Endothelial cell (in vitro differentiated cells): Measurements from ENCODE around the gene ANKS1B. TPM values are rescaled to one million over a fixed set of nuclear protein-coding genes. Genes with fewer than 3 reads are reported as not detected.

ENCODE experiments used
- DNase-seq: peaks from one replicate; pipeline ENCODE4 v3.0.0; 2021; ENCODE audit warnings: low spot score
- H3K27ac Mint-ChIP-seq: one replicate; pipeline ENCODE4 v1.8.0; 2021; ENCODE audit warnings: mixed read lengths, inconsistent platforms; ENCODE audit not compliant: unreplicated experiment
- H3K27me3 Mint-ChIP-seq: one replicate; pipeline ENCODE4 v1.8.0; 2021; ENCODE audit warnings: mild to moderate bottlenecking, moderate library complexity, mixed read lengths, inconsistent platforms; ENCODE audit not compliant: unreplicated experiment
- H3K36me3 Mint-ChIP-seq: one replicate; pipeline ENCODE4 v1.8.0; 2021; ENCODE audit warnings: mild to moderate bottlenecking, low read depth, mixed read lengths, inconsistent platforms; ENCODE audit not compliant: unreplicated experiment
- H3K4me1 Mint-ChIP-seq: one replicate; pipeline ENCODE4 v1.8.0; 2021; ENCODE audit warnings: mild to moderate bottlenecking, mixed read lengths, inconsistent platforms; ENCODE audit not compliant: unreplicated experiment
- H3K4me3 Mint-ChIP-seq: one replicate; pipeline ENCODE4 v1.8.0; 2021; ENCODE audit warnings: mild to moderate bottlenecking, mixed read lengths, inconsistent platforms; ENCODE audit not compliant: unreplicated experiment
- H3K9me3 Mint-ChIP-seq: one replicate; pipeline ENCODE4 v1.8.0; 2021; ENCODE audit warnings: mixed read lengths, inconsistent platforms; ENCODE audit not compliant: unreplicated experiment
- total RNA-seq: library from RNA; stranded (reverse); fragmentation: NEBNext Ultra II Directional; extraction: Animal tissue kit (Norgen Biotek cat#: 25700); gene quantifications from one replicate; pipeline ENCODE4 v1.2.1, GENCODE V29; 2021; ENCODE audit not compliant: unreplicated experiment
- TF ChIP-seq, protein P1 (sequence below): fragments of 200-600 bp; sonication (generic); IDR thresholded peaks from one replicate; pipeline ENCODE4 v1.5.0; 2021; ENCODE audit warnings: antibody characterized with exemption; ENCODE audit not compliant: unreplicated experiment

The ANKS1B gene
- total RNA-seq, 1 donor from 2014 or later = 2.6 TPM

DNA sequence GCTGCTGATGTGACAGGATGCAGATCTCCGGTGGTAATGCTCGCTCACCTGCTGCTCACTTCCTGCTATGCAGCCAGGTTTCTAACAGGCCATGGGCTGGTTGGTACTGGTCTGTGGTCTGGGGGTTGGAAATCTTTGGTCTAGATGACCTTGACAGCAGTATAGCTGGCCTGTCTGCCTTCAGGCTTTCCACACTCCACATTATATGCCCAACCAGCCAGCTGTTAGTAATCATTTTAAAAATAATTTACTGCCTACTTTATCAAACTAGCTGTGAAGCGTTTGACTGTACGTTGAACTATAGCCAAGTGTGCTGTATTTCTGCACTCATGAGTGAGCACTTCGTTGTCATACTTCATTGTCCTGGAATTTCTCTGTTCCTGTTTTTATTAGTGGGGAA lies 761.2 kb downstream of the ANKS1B start:
- no peaks in the 10 kb centered on the region for H3K36me3 Mint-ChIP-seq
- H3K9me3 Mint-ChIP-seq = no peaks in the 10 kb centered on the region
- TF ChIP-seq, protein P1, sequence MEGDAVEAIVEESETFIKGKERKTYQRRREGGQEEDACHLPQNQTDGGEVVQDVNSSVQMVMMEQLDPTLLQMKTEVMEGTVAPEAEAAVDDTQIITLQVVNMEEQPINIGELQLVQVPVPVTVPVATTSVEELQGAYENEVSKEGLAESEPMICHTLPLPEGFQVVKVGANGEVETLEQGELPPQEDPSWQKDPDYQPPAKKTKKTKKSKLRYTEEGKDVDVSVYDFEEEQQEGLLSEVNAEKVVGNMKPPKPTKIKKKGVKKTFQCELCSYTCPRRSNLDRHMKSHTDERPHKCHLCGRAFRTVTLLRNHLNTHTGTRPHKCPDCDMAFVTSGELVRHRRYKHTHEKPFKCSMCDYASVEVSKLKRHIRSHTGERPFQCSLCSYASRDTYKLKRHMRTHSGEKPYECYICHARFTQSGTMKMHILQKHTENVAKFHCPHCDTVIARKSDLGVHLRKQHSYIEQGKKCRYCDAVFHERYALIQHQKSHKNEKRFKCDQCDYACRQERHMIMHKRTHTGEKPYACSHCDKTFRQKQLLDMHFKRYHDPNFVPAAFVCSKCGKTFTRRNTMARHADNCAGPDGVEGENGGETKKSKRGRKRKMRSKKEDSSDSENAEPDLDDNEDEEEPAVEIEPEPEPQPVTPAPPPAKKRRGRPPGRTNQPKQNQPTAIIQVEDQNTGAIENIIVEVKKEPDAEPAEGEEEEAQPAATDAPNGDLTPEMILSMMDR = no peak
- H3K4me3 Mint-ChIP-seq = no peak overlapping the region
- H3K27ac Mint-ChIP-seq = no peak overlapping the region
- H3K4me1 Mint-ChIP-seq = no peaks in the 10 kb centered on the region
- no peak for DNase-seq
- no peaks in the 10 kb centered on the region for H3K27me3 Mint-ChIP-seq

DNA sequence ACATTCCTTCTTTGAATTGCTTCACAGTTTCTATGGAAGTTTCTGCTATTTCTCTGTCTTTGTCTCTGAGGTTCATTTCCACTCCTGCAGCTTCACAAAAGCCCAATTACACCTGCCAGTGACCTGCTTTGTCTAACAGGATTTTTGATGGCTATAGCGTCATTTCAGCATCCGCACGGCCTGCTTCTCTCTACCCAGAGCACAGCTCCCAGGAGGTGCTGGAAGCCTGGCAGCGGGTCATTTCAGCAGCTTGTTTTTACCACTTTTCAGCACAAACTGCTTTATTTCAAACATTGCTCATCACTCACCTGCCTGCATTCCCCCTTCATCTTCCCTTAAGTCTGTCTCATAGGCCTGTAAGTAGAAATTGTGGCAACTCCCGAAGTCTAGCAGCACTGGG lies 771.7 kb downstream of the ANKS1B start:
- H3K27ac Mint-ChIP-seq = no peak overlapping the region
- H3K9me3 Mint-ChIP-seq = peaks cover 4% of the 10 kb centered on the region
- TF ChIP-seq, protein P1 = no peak
- DNase-seq = no peak
- H3K36me3 Mint-ChIP-seq = peaks cover 8% of the 10 kb centered on the region
- H3K4me3 Mint-ChIP-seq = no peak overlapping the region
- no peaks in the 10 kb centered on the region for H3K27me3 Mint-ChIP-seq
- H3K4me1 Mint-ChIP-seq = no peaks in the 10 kb centered on the region

DNA sequence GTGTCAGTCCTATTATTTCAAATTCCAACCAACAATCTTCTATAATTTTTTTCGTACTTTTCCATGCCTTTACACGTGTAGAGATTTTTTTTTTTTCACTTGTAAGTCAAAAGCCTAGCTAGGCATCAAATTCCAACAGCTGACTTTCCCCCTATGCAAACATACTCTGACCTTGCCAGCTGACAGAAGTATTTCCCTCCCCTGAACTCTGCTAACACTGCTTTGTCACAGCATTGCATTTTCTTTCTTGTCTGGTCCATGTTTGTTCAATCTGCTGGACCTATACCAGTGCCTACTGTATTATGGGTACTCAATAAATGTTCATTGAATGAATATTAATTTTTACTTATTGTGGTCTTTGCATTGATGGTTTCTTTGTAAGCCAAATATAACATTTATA lies 772.5 kb downstream of the ANKS1B start:
- Mint-ChIP-seq H3K27ac (no peak overlapping the region), H3K27me3 (no peaks in the 10 kb centered on the region), H3K36me3 (peaks cover 8% of the 10 kb centered on the region), H3K4me1 (no peaks in the 10 kb centered on the region), H3K9me3 (peaks cover 4% of the 10 kb centered on the region), H3K4me3 (no peak overlapping the region)
- DNase-seq = no peak
- TF ChIP-seq, protein P1 = no peak

DNA sequence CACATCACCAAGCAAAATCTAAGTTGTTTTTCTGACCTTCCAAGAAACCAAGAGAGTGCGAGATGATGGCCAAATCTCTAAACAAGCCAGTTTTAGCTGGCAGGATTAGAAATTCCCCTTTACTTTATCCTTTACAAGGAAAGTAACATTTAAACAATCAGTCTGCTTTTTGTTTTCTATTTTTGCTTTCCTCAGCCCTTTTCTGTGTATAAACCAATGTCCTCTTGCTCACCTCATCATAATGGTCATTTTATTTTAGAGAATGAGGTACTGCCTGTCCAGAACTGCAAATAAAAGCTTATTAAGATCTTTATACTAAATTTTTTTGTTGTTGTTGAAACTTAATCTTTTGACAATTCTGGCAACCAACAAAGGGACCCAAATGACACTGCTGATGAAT lies 779.6 kb downstream of the ANKS1B start:
- Mint-ChIP-seq H3K4me3 (no peak overlapping the region), H3K36me3 (no peaks in the 10 kb centered on the region), H3K4me1 (no peaks in the 10 kb centered on the region), H3K27me3 (no peaks in the 10 kb centered on the region), H3K27ac (no peak overlapping the region), H3K9me3 (no peaks in the 10 kb centered on the region)
- TF ChIP-seq, protein P1 = no peak
- no peak for DNase-seq

DNA sequence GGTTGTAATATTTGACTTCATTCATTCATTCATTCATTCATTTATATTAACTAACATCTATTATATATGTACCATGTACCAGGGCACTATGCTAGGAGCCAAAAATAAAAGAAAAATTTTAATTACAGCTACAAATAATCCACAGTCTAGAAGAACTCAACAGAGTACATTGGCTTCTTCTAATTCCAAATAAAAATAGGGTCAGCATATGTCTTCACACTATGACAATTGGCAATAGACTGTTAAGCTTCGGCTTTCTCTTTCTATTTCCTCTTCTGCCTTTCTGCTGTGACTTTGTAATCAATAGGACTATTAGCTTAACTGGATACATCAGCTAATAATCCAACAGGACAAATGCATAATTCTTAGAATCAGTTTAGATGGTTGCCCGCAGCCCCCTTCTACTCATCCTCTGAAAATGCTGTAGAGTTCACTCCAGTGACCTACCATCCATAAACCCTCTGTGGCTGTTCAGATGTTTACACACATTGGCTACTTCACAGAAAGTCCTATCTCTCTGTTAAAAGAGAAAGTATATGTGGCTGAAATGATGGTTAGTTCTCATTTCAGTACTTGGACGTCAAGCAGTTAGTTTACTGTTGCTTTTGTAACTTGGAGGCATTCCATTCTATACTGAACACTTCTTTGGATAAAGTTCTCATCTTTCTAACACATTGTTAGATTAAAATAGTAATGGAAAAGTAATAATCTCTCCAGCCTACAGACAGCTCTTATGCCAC lies 782.7 kb downstream of the ANKS1B start:
- no peak overlapping the region for H3K4me3 Mint-ChIP-seq
- H3K27me3 Mint-ChIP-seq = no peaks in the 10 kb centered on the region
- H3K4me1 Mint-ChIP-seq = no peaks in the 10 kb centered on the region
- TF ChIP-seq, protein P1 = no peak
- no peak for DNase-seq
- H3K36me3 Mint-ChIP-seq = no peaks in the 10 kb centered on the region
- H3K27ac Mint-ChIP-seq = no peak overlapping the region
- no peaks in the 10 kb centered on the region for H3K9me3 Mint-ChIP-seq
